ENCODE measurements around the gene LONP2.

GRCh38 chr16:48276102-48276501 lies 32.0 kb downstream of the LONP2 start:
- TF ChIP-seq, protein P1, sequence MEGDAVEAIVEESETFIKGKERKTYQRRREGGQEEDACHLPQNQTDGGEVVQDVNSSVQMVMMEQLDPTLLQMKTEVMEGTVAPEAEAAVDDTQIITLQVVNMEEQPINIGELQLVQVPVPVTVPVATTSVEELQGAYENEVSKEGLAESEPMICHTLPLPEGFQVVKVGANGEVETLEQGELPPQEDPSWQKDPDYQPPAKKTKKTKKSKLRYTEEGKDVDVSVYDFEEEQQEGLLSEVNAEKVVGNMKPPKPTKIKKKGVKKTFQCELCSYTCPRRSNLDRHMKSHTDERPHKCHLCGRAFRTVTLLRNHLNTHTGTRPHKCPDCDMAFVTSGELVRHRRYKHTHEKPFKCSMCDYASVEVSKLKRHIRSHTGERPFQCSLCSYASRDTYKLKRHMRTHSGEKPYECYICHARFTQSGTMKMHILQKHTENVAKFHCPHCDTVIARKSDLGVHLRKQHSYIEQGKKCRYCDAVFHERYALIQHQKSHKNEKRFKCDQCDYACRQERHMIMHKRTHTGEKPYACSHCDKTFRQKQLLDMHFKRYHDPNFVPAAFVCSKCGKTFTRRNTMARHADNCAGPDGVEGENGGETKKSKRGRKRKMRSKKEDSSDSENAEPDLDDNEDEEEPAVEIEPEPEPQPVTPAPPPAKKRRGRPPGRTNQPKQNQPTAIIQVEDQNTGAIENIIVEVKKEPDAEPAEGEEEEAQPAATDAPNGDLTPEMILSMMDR (IDR thresholded peaks at IDR 0.05), result no peak
- no peak for TF ChIP-seq CHD2 (IDR thresholded peaks at IDR 0.05; ENCODE audit: low read length, partially characterized antibody)
- TF ChIP-seq MAFK (IDR thresholded peaks at IDR 0.05; ENCODE audit: partially characterized antibody), result no peak
- no peak for TF ChIP-seq CEBPB (IDR thresholded peaks at IDR 0.05)
